Keratinocyte (primary cell): ENCODE data around the gene FSTL5. TPM values are rescaled to one million over a fixed set of nuclear protein-coding genes. Genes with fewer than 3 reads are reported as not detected.

Experiments
- DNase-seq: peaks from one replicate; pipeline ENCODE4 v3.0.0-alpha.2; 2011; ENCODE audit warnings: low read depth, missing footprints, low spot score
- FAIRE-seq: peaks from 2 replicates; lab custom pipeline; 2011; peaks lifted over from hg19 to GRCh38; lab: Jason Lieb, UNC
- H2AFZ ChIP-seq: 2 replicates; pipeline ENCODE4 v1.6.0; 2012; ENCODE audit warnings: low read length, control low read depth, inconsistent platforms; ENCODE audit not compliant: control insufficient read depth
- H3K27ac ChIP-seq: 2 replicates; pipeline ENCODE4 v1.5.1; 2011; ENCODE audit warnings: low read length; ENCODE audit not compliant: control insufficient read depth, insufficient read depth
- H3K27me3 ChIP-seq: 3 replicates; pipeline ENCODE4 v1.6.0; 2011; ENCODE audit warnings: low read length; ENCODE audit not compliant: control insufficient read depth, insufficient read depth; ENCODE audit errors: extremely low read depth
- H3K36me3 ChIP-seq, 2 experiments: 2 replicates in 1 of 2; 3 replicates in 1 of 2; pipeline ENCODE4 v1.5.1; 2011; ENCODE audit warnings: low read length in 2 of 2, mild to moderate bottlenecking in 1 of 2; ENCODE audit not compliant: control insufficient read depth in 2 of 2, insufficient read depth in 2 of 2; ENCODE audit errors: extremely low read depth in 1 of 2
- H3K4me1 ChIP-seq: 3 replicates; pipeline ENCODE4 v1.5.1; 2011; ENCODE audit warnings: low read length; ENCODE audit not compliant: control insufficient read depth, insufficient read depth; ENCODE audit errors: extremely low read depth
- H3K4me2 ChIP-seq: 3 replicates; pipeline ENCODE4 v1.6.0; 2011; ENCODE audit warnings: low read depth, low read length; ENCODE audit not compliant: control insufficient read depth, insufficient read depth; ENCODE audit errors: extremely low read depth
- H3K4me3 ChIP-seq, 3 experiments: fragments of 200-600 bp in 1 of 3; sonication (generic) in 1 of 3; 2 replicates in 2 of 3; 3 replicates in 1 of 3; pipeline ENCODE4 v1.5.1; 2011 to 2016; ENCODE audit warnings: low read length in 3 of 3, mild to moderate bottlenecking in 3 of 3, control low read depth in 2 of 3, inconsistent platforms in 1 of 3, low read depth in 1 of 3, mixed read lengths in 1 of 3, mixed run types in 1 of 3, moderate library complexity in 1 of 3; ENCODE audit not compliant: control insufficient read depth in 2 of 3, insufficient read depth in 2 of 3; ENCODE audit errors: extremely low read depth in 1 of 3
- H3K79me2 ChIP-seq: 2 replicates; pipeline ENCODE4 v1.6.0; 2012; ENCODE audit warnings: low read length; ENCODE audit not compliant: control insufficient read depth, insufficient read depth
- H3K9ac ChIP-seq: 3 replicates; pipeline ENCODE4 v1.6.0; 2011; ENCODE audit warnings: low read length; ENCODE audit not compliant: control insufficient read depth, insufficient read depth; ENCODE audit errors: extremely low read depth
- H3K9me1 ChIP-seq: 3 replicates; pipeline ENCODE4 v1.6.0; 2011; ENCODE audit warnings: low read length; ENCODE audit not compliant: control insufficient read depth, insufficient read depth; ENCODE audit errors: extremely low read depth
- H3K9me3 ChIP-seq: 2 replicates; pipeline ENCODE4 v1.5.1; 2012; ENCODE audit warnings: low read depth, low read length; ENCODE audit not compliant: control insufficient read depth
- H4K20me1 ChIP-seq: 3 replicates; pipeline ENCODE4 v1.6.0; 2011; ENCODE audit warnings: low read length; ENCODE audit not compliant: control insufficient read depth, insufficient read depth; ENCODE audit errors: extremely low read depth
- CTCF ChIP-seq, 3 experiments: IDR thresholded peaks in 1 of 3; conservative IDR thresholded peaks in 1 of 3; optimal IDR thresholded peaks in 1 of 3; 2 replicates in 2 of 3; 3 replicates in 1 of 3; pipeline versions ENCODE3 to v1.5.1; 2011; ENCODE audit warnings: low read length in 3 of 3, mild to moderate bottlenecking in 3 of 3, moderate library complexity in 2 of 3, control low read depth in 1 of 3, inconsistent platforms in 1 of 3; ENCODE audit not compliant: insufficient read depth in 2 of 3; ENCODE audit errors: extremely low read depth in 1 of 3
- EZH2 ChIP-seq: IDR thresholded peaks from one replicate; pipeline ENCODE4 v1.6.1; 2012; ENCODE audit warnings: inconsistent platforms, mild to moderate bottlenecking, low read length, moderate library complexity
- dilution Hi-C: fragments of 300-500 bp; cut with MboI; formaldehyde crosslinking; loops from one replicate; pipeline ENCODE4 v1.7.0; 2020; ENCODE audit warnings: low sequenced_read_pairs; ENCODE audit not compliant: extremely low pct_ligation_motif_present
- polyA plus RNA-seq, 5 experiments: library from polyadenylated mRNA; depleted of rRNA in 3 of 5; stranded (reverse) in 3 of 5; stranded (forward) in 1 of 5; unstranded in 1 of 5; fragments of >200 nt; gene quantifications; 1 replicate in 1 of 5; 2 replicates in 3 of 5; 3 replicates in 1 of 5; pipeline versions ENCODE4 v1.2.1 to v1.2.3, GENCODE V29; 2011 to 2012; ENCODE audit warnings: missing spikeins in 2 of 5, low read depth in 1 of 5, low replicate concordance in 1 of 5

Gene FSTL5
- polyA plus RNA-seq, 1 donor (not counting 4 experiments of a cell fraction or from before 2014, with no cell fraction given): not detected

DNA sequence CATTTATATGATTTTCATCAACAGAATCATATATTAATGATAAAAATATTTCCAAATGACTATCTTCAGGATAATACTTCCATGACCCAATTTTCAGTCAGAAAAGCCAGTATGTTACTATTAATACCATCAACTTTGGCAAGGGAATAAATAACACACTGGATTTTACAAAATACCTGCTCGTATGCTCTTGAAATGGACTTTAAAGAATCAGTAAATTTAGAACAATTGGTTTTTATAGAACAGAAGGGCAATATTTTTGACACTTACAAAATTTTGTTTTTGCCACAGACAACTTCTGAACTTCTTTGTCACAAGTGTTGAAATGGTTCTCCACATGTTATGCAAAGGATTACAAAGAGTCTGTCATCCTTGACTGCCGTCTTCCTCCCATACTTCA is 700.4 kb downstream of the FSTL5 start:
- dilution Hi-C loops: no loop called here
- no peak for TF ChIP-seq CTCF (optimal IDR thresholded peaks at IDR 0.05 in 1 of 3, IDR thresholded peaks at IDR 0.05 in 1 of 3, conservative IDR thresholded peaks at IDR 0.05 in 1 of 3; ENCODE audit: extremely low read depth in 1 of 3, insufficient read depth in 2 of 3, low read length in 3 of 3)
- no peak for TF ChIP-seq EZH2

DNA sequence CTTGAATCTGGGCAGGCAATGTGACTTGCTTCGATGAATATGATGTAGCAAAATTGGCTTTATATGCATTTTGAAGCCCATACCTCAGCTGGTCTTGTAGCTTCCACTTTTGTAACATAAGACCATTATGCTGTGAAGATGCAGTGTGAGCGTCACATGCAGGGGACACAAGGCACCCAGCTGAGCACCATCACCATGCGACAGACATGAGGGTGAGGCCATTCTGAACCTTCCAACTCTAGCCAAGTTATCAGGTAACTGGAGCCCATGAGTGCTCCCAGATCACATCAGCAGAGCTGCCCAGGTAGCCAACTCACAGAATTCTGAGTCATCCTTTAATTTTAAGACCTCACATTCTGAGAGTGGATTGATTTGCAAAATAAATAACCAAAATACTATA is 705.9 kb downstream of the FSTL5 start:
- Histone ChIP-seq H3K27ac (no peak overlapping the region), H3K4me1 (no peaks in the 10 kb centered on the region), H3K9me1 (no peaks in the 10 kb centered on the region), H3K9me3 (no peaks in the 10 kb centered on the region), H3K9ac (no peak overlapping the region), H2AFZ (no peak overlapping the region), H3K4me3 (no peak overlapping the region), H3K27me3 (no peaks in the 10 kb centered on the region), H4K20me1 (no peaks in the 10 kb centered on the region), H3K36me3 (no peaks in the 10 kb centered on the region), H3K4me2 (no peak overlapping the region), H3K79me2 (no peaks in the 10 kb centered on the region)
- DNase-seq (no peak), FAIRE-seq (no peak)
- dilution Hi-C loops: no loop called here
- TF ChIP-seq CTCF (optimal IDR thresholded peaks at IDR 0.05 in 1 of 3, IDR thresholded peaks at IDR 0.05 in 1 of 3, conservative IDR thresholded peaks at IDR 0.05 in 1 of 3; ENCODE audit: extremely low read depth in 1 of 3, insufficient read depth in 2 of 3, low read length in 3 of 3) (no peak), EZH2 (no peak)

More for the DNA sequence above, 700.4 kb downstream of the FSTL5 start:
- Histone ChIP-seq H3K4me2 (no peak overlapping the region), H3K9me1 (no peaks in the 10 kb centered on the region), H4K20me1 (no peaks in the 10 kb centered on the region), H3K4me1 (no peaks in the 10 kb centered on the region), H3K27me3 (no peaks in the 10 kb centered on the region), H3K9ac (no peak overlapping the region), H3K27ac (no peak overlapping the region), H3K4me3 (no peak overlapping the region), H3K9me3 (no peaks in the 10 kb centered on the region), H2AFZ (no peak overlapping the region), H3K79me2 (no peaks in the 10 kb centered on the region), H3K36me3 (no peaks in the 10 kb centered on the region)
- DNase-seq (no peak), FAIRE-seq (no peak)
